CD4-positive, alpha-beta memory T cell (primary cell): ENCODE results near the gene TUBD1. TPM values are rescaled to one million over a fixed set of nuclear protein-coding genes. Genes with fewer than 3 reads are reported as not detected.

ENCODE experiments used
- CTCF ChIA-PET: fragments of 350-600 bp; sonication (Branson Sonifier 250); formaldehyde crosslinking; loops from one replicate; lab custom pipeline; 2021; ENCODE audit warnings: inconsistent platforms; ENCODE audit not compliant: partially characterized antibody; lab: Charles Lee
- POLR2A ChIA-PET: fragments of 350-600 bp; sonication (Branson Sonifier 250); formaldehyde crosslinking; loops from one replicate; lab custom pipeline; 2021; ENCODE audit not compliant: partially characterized antibody; lab: Charles Lee
- DNase-seq, 5 donors: peaks; one replicate each; pipeline versions ENCODE4 v3.0.0 to v3.0.0-alpha.2; 2020 to 2022; ENCODE audit warnings: mixed read lengths in 1 of 5
- H3K27ac ChIP-seq: one replicate; pipeline ENCODE4 v1.7.0; 2013; ENCODE audit warnings: low read depth, low read length
- H3K27me3 ChIP-seq: 2 replicates; pipeline ENCODE4 v1.7.0; 2013; ENCODE audit warnings: mild to moderate bottlenecking, low read length, moderate library complexity; ENCODE audit not compliant: insufficient read depth
- H3K36me3 ChIP-seq: 2 replicates; pipeline ENCODE4 v1.7.0; 2013; ENCODE audit warnings: mild to moderate bottlenecking, low read length, moderate library complexity; ENCODE audit not compliant: insufficient read depth
- H3K4me1 ChIP-seq: 2 replicates; pipeline ENCODE4 v1.7.0; 2013; ENCODE audit warnings: mild to moderate bottlenecking, low read length, moderate library complexity; ENCODE audit not compliant: insufficient read depth
- H3K4me3 ChIP-seq, 2 donors: one replicate each; pipeline ENCODE4 v1.7.0; 2013; ENCODE audit warnings: low read length in 2 of 2, mild to moderate bottlenecking in 1 of 2
- H3K9me3 ChIP-seq, 2 donors: one replicate each; pipeline ENCODE4 v1.7.0; 2013; ENCODE audit warnings: low read length in 2 of 2, control low read depth in 1 of 2; ENCODE audit not compliant: control insufficient read depth in 1 of 2
- H3K27ac Mint-ChIP-seq, 7 donors: one replicate each; pipeline ENCODE4 v1.8.0; 2020 to 2021; ENCODE audit warnings: mixed read lengths in 7 of 7, mild to moderate bottlenecking in 6 of 7, inconsistent platforms in 3 of 7, moderate library complexity in 3 of 7
- H3K27me3 Mint-ChIP-seq, 2 donors: one replicate each; pipeline ENCODE4 v1.8.0; 2020 to 2021; ENCODE audit warnings: mixed read lengths in 2 of 2
- H3K36me3 Mint-ChIP-seq, 2 donors: one replicate each; pipeline ENCODE4 v1.8.0; 2020 to 2021; ENCODE audit warnings: mixed read lengths in 2 of 2, inconsistent platforms in 1 of 2, mild to moderate bottlenecking in 1 of 2
- H3K4me1 Mint-ChIP-seq, 4 donors: one replicate each; pipeline ENCODE4 v1.8.0; 2020 to 2021; ENCODE audit warnings: mixed read lengths in 4 of 4, mild to moderate bottlenecking in 1 of 4
- H3K4me3 Mint-ChIP-seq, 8 donors: one replicate each; pipeline ENCODE4 v1.8.0; 2020 to 2021; ENCODE audit warnings: mixed read lengths in 8 of 8, mild to moderate bottlenecking in 7 of 8, moderate library complexity in 6 of 8, inconsistent platforms in 3 of 8
- H3K9me3 Mint-ChIP-seq, 8 donors: one replicate each; pipeline ENCODE4 v1.8.0; 2020 to 2021; ENCODE audit warnings: mixed read lengths in 8 of 8, mild to moderate bottlenecking in 5 of 8, inconsistent platforms in 3 of 8, moderate library complexity in 1 of 8
- intact Hi-C: fragments of 100-400 bp; cut with micrococcal nuclease; formaldehyde crosslinking; loops from one replicate; pipeline ENCODE4 v1.15.1; 2023
- polyA plus RNA-seq, 2 donors: library from polyadenylated mRNA; unstranded; fragments of 300-500 nt; fragmentation: Illumina TruSeq; gene quantifications; one replicate each; pipeline ENCODE4 v1.2.3, GENCODE V29; 2021
- total RNA-seq, 2 experiments: library from RNA; stranded (reverse); gene quantifications; one replicate each; pipeline ENCODE4 v1.2.3, GENCODE V29; 2021

Gene TUBD1
- total and polyA plus RNA-seq, 4 experiments from 2014 or later, result 13.6 to 44.0 (median 32.5) TPM

- H3K27me3 Mint-ChIP-seq, result no peaks in the 10 kb centered on the region
- peaks cover 8% of the 10 kb centered on the region for H3K36me3 ChIP-seq
- H3K27ac Mint-ChIP-seq, result peak overlapping the region in 1 of 7 donors; percentile 48
- peaks cover 0 to 2% (median under 1%) of the 10 kb centered on the region in 4 donors for H3K4me1 Mint-ChIP-seq
- H3K27me3 ChIP-seq, result no peaks in the 10 kb centered on the region
- peaks cover 18 to 33% of the 10 kb centered on the region in 2 donors for H3K36me3 Mint-ChIP-seq
- H3K9me3 Mint-ChIP-seq, result no peaks in the 10 kb centered on the region
- ChIA-PET CTCF (interaction anchor here (0.6 to 1.1 kb wide), 2 partner anchors 16 to 109 kb away, joined by 3 read pairs; no protein-coding TSS in a partner anchor), POLR2A (interaction anchor here (1.0 kb wide), 1 partner anchor 17 kb away, joined by 4 read pairs; no protein-coding TSS in a partner anchor)
- intact Hi-C loops, result no loop called here
- DNase-seq, result no peak
- no peak overlapping the region for H3K4me3 Mint-ChIP-seq
- no peaks in the 10 kb centered on the region for H3K4me1 ChIP-seq
- no peak overlapping the region for H3K27ac ChIP-seq
- H3K4me3 ChIP-seq, result no peak overlapping the region
- no peaks in the 10 kb centered on the region for H3K9me3 ChIP-seq
Measured at GRCh38 chr17:59869941-59870218, 22.9 kb downstream of the TUBD1 start.

DNA sequence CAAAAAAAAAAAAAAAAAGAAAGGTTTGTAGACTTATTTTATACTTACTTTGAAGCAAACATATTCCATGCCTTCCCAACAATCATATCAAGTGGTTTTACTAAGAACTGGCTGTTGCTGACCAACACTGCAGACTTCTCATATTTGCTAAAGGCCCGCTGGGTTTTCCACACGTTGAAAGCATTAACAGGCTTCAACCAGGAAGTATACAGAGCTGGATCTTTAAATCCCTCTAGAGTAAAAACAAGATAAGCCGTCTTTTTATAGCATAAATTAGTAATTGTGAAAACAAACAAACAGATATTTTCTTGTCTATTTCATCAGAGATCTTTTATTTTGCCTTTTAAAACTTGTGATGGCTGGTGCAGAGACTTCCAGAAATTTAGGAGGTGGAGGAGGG lies 29.1 kb downstream of the TUBD1 start:
- no peak for DNase-seq
- Mint-ChIP-seq H3K4me3 (no peak overlapping the region), H3K27me3 (no peaks in the 10 kb centered on the region), H3K27ac (no peak overlapping the region), H3K4me1 (peaks cover 0 to 4% (median 4%) of the 10 kb centered on the region in 4 donors), H3K9me3 (no peaks in the 10 kb centered on the region), H3K36me3 (peaks cover 20 to 37% of the 10 kb centered on the region in 2 donors)
- CTCF ChIA-PET, result no interaction called here
- Histone ChIP-seq H3K9me3 (no peaks in the 10 kb centered on the region), H3K4me3 (no peak overlapping the region), H3K27me3 (no peaks in the 10 kb centered on the region), H3K27ac (no peak overlapping the region), H3K4me1 (peaks cover 5% of the 10 kb centered on the region), H3K36me3 (peaks cover 3% of the 10 kb centered on the region)
- intact Hi-C loops, result no loop called here
- POLR2A ChIA-PET, result interaction anchor here (0.6 kb wide), 2 partner anchors 16 to 76 kb away, joined by 4 read pairs; no protein-coding TSS in a partner anchor

DNA sequence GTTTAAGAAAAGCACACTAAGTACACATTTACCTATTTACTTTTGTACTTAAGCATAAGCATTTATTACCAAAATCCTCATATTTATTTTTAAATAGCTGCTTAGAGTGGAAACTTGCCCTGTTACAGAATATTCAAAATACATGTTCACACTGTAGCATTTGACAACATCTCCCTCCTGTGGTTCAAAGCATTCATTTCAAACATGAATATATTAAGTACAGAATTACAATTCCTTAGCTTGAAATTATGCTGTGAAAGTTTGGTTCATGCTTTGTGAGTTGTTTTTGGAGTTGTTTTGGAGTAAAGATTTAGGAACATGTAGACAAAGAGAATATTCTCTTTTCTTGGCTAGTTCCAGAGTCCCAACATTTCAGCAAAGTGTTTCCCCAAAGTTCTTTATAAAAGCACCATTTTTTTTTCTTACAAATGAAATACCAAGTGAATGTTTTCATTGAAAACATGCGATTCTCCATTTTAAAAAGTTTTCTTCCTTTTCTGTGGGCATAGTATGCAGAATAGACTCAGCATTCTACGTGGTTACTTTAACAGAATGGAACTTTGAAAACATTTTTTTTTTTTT lies 33.2 kb downstream of the TUBD1 start:
- ChIA-PET POLR2A (interaction anchor here (0.7 to 1.6 kb wide), 9 partner anchors 14 to 125 kb away, joined by 3 to 17 read pairs (median 3); no protein-coding TSS in a partner anchor), CTCF (interaction anchor here (0.6 to 3.1 kb wide), 16 partner anchors 10 to 237 kb away, joined by 3 to 15 read pairs (median 5); no protein-coding TSS in a partner anchor)
- Mint-ChIP-seq H3K36me3 (peaks cover 11 to 22% of the 10 kb centered on the region in 2 donors), H3K4me1 (peaks cover 0 to 9% (median 5%) of the 10 kb centered on the region in 4 donors), H3K9me3 (no peaks in the 10 kb centered on the region), H3K4me3 (no peak overlapping the region), H3K27me3 (no peaks in the 10 kb centered on the region), H3K27ac (peak overlapping the region in 6 of 7 donors; percentile 1 to 60 (median 36))
- peaks cover 5% of the 10 kb centered on the region for H3K4me1 ChIP-seq
- H3K36me3 ChIP-seq, result peaks cover 3% of the 10 kb centered on the region
- H3K4me3 ChIP-seq, result no peak overlapping the region
- intact Hi-C loops, result loop anchor here (1.0 kb wide), 2 partner anchors 106 to 112 kb away; no protein-coding TSS in a partner anchor
- peak in 4 of 5 donors; percentile 43 to 57 (median 47) for DNase-seq
- no peak overlapping the region for H3K27ac ChIP-seq
- H3K27me3 ChIP-seq, result no peaks in the 10 kb centered on the region
- no peaks in the 10 kb centered on the region for H3K9me3 ChIP-seq

DNA sequence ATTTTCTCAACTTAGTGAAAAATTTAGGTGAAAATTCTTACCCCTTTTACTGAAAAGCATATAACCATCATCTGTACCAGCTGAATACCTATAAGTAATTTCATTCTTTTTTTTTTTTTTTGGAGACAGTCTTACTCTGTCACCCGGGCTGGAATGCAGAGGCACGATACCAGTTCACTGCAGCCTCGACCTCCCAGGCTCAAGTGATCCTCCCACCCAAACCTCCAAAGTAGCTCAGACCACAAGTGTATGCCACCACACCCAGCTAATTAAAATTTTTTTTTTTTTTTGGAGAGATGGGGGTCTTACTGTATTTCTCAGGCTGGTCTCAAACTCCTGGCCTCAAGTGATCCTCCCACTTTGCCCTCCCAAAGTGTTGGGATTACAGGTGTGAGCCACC lies 33.8 kb downstream of the TUBD1 start:
- POLR2A ChIA-PET, result interaction anchor here (0.6 to 2.3 kb wide), 10 partner anchors 13 to 125 kb away, joined by 3 to 17 read pairs (median 3); no protein-coding TSS in a partner anchor
- Histone ChIP-seq H3K4me3 (no peak overlapping the region), H3K27ac (no peak overlapping the region), H3K36me3 (peaks cover 3% of the 10 kb centered on the region), H3K9me3 (no peaks in the 10 kb centered on the region), H3K27me3 (no peaks in the 10 kb centered on the region), H3K4me1 (peaks cover 7% of the 10 kb centered on the region)
- peak overlapping the region in 3 of 7 donors; percentile 1 to 60 (median 36) for H3K27ac Mint-ChIP-seq
- no peak overlapping the region for H3K4me3 Mint-ChIP-seq
- no peaks in the 10 kb centered on the region for H3K9me3 Mint-ChIP-seq
- peaks cover 11 to 20% of the 10 kb centered on the region in 2 donors for H3K36me3 Mint-ChIP-seq
- H3K4me1 Mint-ChIP-seq, result peaks cover 0 to 9% (median 5%) of the 10 kb centered on the region in 4 donors
- intact Hi-C loops, result loop anchor here (1.0 kb wide), 2 partner anchors 106 to 112 kb away; no protein-coding TSS in a partner anchor
- no peaks in the 10 kb centered on the region for H3K27me3 Mint-ChIP-seq
- CTCF ChIA-PET, result interaction anchor here (1.0 to 3.1 kb wide), 13 partner anchors 10 to 101 kb away, joined by 3 to 15 read pairs (median 5); no protein-coding TSS in a partner anchor
- DNase-seq, result no peak

DNA sequence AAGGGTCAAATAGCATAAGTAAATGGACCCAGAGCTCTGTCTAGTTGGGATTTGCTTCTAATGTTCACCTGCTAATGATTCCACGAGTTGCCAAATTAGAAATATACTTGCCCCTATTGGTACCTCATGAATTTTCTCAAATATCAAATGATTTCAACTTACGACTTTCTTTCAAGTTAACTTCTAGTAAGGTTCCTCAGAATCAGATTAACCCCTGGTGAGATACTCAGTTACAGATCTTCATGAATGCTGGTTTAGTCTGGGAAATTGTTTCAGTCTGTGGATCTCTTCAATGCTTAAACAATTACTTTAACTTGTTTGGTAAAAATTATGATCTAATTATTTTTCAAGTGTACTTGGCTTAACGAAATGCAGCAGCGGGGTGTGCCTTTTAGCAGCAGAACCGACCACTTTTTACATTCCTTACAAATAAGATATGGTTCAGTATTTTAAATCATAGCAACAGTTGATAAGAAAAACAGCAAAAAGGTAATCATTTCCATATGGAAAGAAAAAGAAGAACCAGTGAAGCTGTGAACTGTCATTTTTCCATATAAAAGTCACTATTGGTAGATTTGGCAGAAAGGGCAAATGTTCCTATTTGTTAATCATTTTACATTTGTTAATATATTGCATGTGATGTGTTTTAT lies 34.5 kb downstream of the TUBD1 start:
- ChIA-PET POLR2A (interaction anchor here (0.6 to 2.3 kb wide), 5 partner anchors 13 to 97 kb away, joined by 3 to 10 read pairs (median 3); no protein-coding TSS in a partner anchor), CTCF (interaction anchor here (1.2 to 3.1 kb wide), 12 partner anchors 9 to 101 kb away, joined by 3 to 15 read pairs (median 5); no protein-coding TSS in a partner anchor)
- peaks cover 11 to 16% of the 10 kb centered on the region in 2 donors for H3K36me3 Mint-ChIP-seq
- no peaks in the 10 kb centered on the region for H3K9me3 ChIP-seq
- no peak overlapping the region for H3K27ac ChIP-seq
- H3K4me3 Mint-ChIP-seq, result no peak overlapping the region
- peaks cover 4 to 12% (median 8%) of the 10 kb centered on the region in 4 donors for H3K4me1 Mint-ChIP-seq
- no peak for DNase-seq
- no peak overlapping the region for H3K4me3 ChIP-seq
- no peak overlapping the region for H3K27ac Mint-ChIP-seq
- peaks cover 14% of the 10 kb centered on the region for H3K4me1 ChIP-seq
- H3K36me3 ChIP-seq, result peaks cover 3% of the 10 kb centered on the region
- no peaks in the 10 kb centered on the region for H3K27me3 ChIP-seq
- H3K9me3 Mint-ChIP-seq, result no peaks in the 10 kb centered on the region
- no peaks in the 10 kb centered on the region for H3K27me3 Mint-ChIP-seq
- intact Hi-C loops, result no loop called here

DNA sequence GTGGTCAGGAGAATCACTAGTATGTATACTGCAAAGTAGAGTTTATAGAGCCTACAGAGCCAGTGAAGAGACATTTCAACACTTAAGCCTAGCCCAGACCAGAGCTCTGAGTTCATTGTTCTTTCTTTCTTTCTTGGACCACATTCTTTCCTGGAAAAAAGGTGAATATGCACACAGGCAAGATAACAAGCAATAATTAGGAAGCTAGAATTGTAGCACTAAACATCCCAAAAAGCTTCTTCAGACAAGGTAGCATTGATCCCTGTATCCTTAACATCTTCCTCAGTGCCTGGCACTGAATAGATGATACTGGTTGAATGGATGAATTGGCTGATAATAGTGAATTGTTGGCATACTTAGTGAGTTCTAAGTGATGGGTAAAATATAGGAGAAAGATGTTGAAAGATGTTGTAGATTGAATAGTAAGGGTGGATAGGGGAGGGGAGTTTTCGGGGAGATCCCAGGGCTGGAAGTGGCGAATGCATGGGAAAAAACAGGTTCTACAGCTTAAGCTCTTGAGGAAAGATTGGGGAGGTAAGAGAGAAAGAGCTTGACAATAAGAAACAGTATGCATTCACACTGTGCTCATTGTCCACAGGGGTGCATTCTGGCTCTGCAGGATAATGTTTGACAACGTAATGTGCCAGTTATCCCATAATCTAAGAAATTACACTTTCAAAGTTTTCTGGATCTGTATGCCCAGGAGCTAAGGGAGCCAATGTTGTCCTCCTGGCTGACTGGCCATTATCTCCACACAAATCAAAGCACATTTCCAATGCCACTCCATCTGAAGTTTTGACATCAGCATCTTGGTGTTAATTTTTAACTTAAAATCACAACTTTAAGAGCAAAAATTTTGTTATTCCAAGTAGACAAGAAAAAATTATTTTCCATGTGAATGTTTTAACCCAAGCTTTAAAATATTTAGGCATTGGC lies 35.6 kb downstream of the TUBD1 start:
- H3K27me3 Mint-ChIP-seq, result no peaks in the 10 kb centered on the region
- intact Hi-C loops, result no loop called here
- no peak for DNase-seq
- POLR2A ChIA-PET, result interaction anchor here (0.8 to 2.3 kb wide), 5 partner anchors 8 to 150 kb away, joined by 3 to 10 read pairs (median 3); partner anchors contain the start of genes PTRH2 and VMP1
- Histone ChIP-seq H3K4me1 (peaks cover 25% of the 10 kb centered on the region), H3K27me3 (no peaks in the 10 kb centered on the region), H3K27ac (no peak overlapping the region), H3K4me3 (no peak overlapping the region), H3K36me3 (peaks cover 3% of the 10 kb centered on the region), H3K9me3 (no peaks in the 10 kb centered on the region)
- H3K36me3 Mint-ChIP-seq, result peaks cover 7 to 11% of the 10 kb centered on the region in 2 donors
- H3K4me3 Mint-ChIP-seq, result no peak overlapping the region
- CTCF ChIA-PET, result interaction anchor here (0.6 to 3.1 kb wide), 6 partner anchors 8 to 74 kb away, joined by 3 to 15 read pairs (median 4); no protein-coding TSS in a partner anchor
- peak overlapping the region in 5 of 7 donors; percentile 2 to 70 (median 24) for H3K27ac Mint-ChIP-seq
- peaks cover 0 to 3% (median 0%) of the 10 kb centered on the region in 8 donors for H3K9me3 Mint-ChIP-seq
- H3K4me1 Mint-ChIP-seq, result peaks cover 13 to 19% (median 16%) of the 10 kb centered on the region in 4 donors
